ENCODE data around the gene ZNF391.

ZNF391 gene

GRCh38 chr6:27394073-27394472 is 5.5 kb downstream of the ZNF391 start:
- TF ChIP-seq EZH2 (optimal IDR thresholded peaks at IDR 0.05; ENCODE audit: low read depth, low read length) (no peak), EZH2phosphoT487 (IDR thresholded peaks at IDR 0.05; ENCODE audit: low read length) (no peak)
- TF ChIP-seq, protein P1, sequence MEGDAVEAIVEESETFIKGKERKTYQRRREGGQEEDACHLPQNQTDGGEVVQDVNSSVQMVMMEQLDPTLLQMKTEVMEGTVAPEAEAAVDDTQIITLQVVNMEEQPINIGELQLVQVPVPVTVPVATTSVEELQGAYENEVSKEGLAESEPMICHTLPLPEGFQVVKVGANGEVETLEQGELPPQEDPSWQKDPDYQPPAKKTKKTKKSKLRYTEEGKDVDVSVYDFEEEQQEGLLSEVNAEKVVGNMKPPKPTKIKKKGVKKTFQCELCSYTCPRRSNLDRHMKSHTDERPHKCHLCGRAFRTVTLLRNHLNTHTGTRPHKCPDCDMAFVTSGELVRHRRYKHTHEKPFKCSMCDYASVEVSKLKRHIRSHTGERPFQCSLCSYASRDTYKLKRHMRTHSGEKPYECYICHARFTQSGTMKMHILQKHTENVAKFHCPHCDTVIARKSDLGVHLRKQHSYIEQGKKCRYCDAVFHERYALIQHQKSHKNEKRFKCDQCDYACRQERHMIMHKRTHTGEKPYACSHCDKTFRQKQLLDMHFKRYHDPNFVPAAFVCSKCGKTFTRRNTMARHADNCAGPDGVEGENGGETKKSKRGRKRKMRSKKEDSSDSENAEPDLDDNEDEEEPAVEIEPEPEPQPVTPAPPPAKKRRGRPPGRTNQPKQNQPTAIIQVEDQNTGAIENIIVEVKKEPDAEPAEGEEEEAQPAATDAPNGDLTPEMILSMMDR (IDR thresholded peaks at IDR 0.05; ENCODE audit: low read length): no peak
- H3K9me2 ChIP-seq (replicated peaks; ENCODE audit: insufficient read depth, low read length): no peaks in the 10 kb centered on the region
- H3K36me3 ChIP-seq (replicated peaks; ENCODE audit: insufficient read depth, low read length): no peaks in the 10 kb centered on the region
- DNase-seq: no peak
- H3K79me2 ChIP-seq (ENCODE audit: low read length): no peaks in the 10 kb centered on the region
- no peak overlapping the region for H3K9ac ChIP-seq (ENCODE audit: low read length)
- no peaks in the 10 kb centered on the region for H3K27me3 ChIP-seq (replicated peaks; ENCODE audit: insufficient read depth, low read length)
- H3K4me1 ChIP-seq (ENCODE audit: low read length): no peaks in the 10 kb centered on the region
- H2AFZ ChIP-seq (ENCODE audit: low read length): no peak overlapping the region
- no peak overlapping the region for H3K4me2 ChIP-seq (ENCODE audit: low read depth, low read length)
- H3K27ac ChIP-seq (ENCODE audit: low read length): no peak overlapping the region
- no peak overlapping the region for H3K4me3 ChIP-seq (ENCODE audit: low read length)
- H4K20me1 ChIP-seq (ENCODE audit: insufficient read depth, low read length): no peaks in the 10 kb centered on the region
- no peaks in the 10 kb centered on the region for H3K9me3 ChIP-seq (replicated peaks; ENCODE audit: insufficient read depth, low read length)
- no peaks in the 10 kb centered on the region for H3F3A ChIP-seq (ENCODE audit: insufficient read depth, low read length)

DNA sequence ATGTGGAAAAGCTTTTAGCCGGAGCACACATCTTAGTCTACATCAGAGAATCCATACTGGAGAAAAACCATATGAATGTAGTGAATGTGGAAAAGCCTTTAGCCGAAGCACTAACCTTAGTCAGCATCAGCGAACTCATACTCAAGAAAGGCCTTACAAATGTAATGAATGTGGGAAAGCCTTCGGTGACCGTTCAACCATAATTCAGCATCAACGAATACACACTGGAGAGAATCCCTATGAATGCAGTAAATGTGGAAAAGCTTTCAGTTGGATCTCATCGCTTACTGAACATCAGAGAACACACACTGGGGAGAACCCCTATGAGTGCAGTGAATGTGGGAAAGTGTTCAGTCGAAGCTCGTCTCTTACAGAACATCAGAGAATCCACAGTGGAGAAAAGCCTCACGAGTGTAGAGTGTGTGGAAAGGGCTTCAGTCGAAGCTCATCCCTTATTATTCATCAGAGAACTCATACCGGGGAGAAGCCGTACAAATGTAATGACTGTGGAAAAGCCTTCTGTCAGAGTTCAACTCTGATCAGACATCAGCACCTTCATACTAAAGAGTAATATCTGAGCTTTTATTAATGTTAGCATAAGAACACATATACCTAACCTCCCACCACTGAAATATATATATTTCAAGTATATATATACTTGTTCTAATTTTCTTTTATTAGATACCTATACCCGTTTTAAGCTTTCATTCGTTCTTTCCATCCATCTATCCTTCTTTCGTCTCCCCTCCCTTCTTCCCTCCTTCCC is 12.5 kb downstream of the ZNF391 start:
- TF ChIP-seq EZH2phosphoT487 (IDR thresholded peaks at IDR 0.05; ENCODE audit: low read length) (no peak), EZH2 (optimal IDR thresholded peaks at IDR 0.05; ENCODE audit: low read depth, low read length) (no peak)
- Histone ChIP-seq H3K27me3 (replicated peaks; ENCODE audit: insufficient read depth, low read length) (no peaks in the 10 kb centered on the region), H3K9me3 (replicated peaks; ENCODE audit: insufficient read depth, low read length) (no peaks in the 10 kb centered on the region), H3K9me2 (replicated peaks; ENCODE audit: insufficient read depth, low read length) (no peaks in the 10 kb centered on the region), H3K4me1 (ENCODE audit: low read length) (no peaks in the 10 kb centered on the region), H3K9ac (ENCODE audit: low read length) (no peak overlapping the region), H3K4me3 (ENCODE audit: low read length) (no peak overlapping the region), H3K4me2 (ENCODE audit: low read depth, low read length) (no peak overlapping the region), H2AFZ (ENCODE audit: low read length) (no peak overlapping the region), H3K27ac (ENCODE audit: low read length) (no peak overlapping the region), H4K20me1 (ENCODE audit: insufficient read depth, low read length) (no peaks in the 10 kb centered on the region), H3K79me2 (ENCODE audit: low read length) (no peaks in the 10 kb centered on the region), H3F3A (ENCODE audit: insufficient read depth, low read length) (no peaks in the 10 kb centered on the region), H3K36me3 (replicated peaks; ENCODE audit: insufficient read depth, low read length) (no peaks in the 10 kb centered on the region)
- DNase-seq: no peak

DNA sequence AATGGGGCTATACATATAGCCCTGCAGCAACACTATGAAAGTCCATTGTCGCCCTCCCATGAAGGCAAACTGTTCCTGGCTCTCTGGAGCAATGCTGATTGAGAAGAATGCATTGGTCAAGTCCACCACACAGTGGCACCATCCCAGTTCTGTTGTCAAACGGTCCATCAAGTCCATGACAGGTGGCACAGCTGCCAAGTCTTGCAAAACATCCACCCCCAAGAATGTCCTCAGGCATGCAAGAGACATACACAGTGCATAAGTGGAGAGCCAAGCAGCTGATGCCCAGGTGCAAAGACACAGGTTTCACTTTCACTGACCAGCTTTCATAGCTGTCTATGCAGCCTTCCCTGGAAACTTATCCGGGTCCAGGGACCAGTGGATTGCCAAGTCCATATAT is 17.5 kb downstream of the ZNF391 start:
- no peak overlapping the region for H2AFZ ChIP-seq (ENCODE audit: low read length)
- no peaks in the 10 kb centered on the region for H3K36me3 ChIP-seq (replicated peaks; ENCODE audit: insufficient read depth, low read length)
- no peak overlapping the region for H3K4me2 ChIP-seq (ENCODE audit: low read depth, low read length)
- H3K9me2 ChIP-seq (replicated peaks; ENCODE audit: insufficient read depth, low read length): no peaks in the 10 kb centered on the region
- H3F3A ChIP-seq (ENCODE audit: insufficient read depth, low read length): no peaks in the 10 kb centered on the region
- no peaks in the 10 kb centered on the region for H3K79me2 ChIP-seq (ENCODE audit: low read length)
- no peaks in the 10 kb centered on the region for H3K27me3 ChIP-seq (replicated peaks; ENCODE audit: insufficient read depth, low read length)
- no peaks in the 10 kb centered on the region for H3K9me3 ChIP-seq (replicated peaks; ENCODE audit: insufficient read depth, low read length)
- H3K9ac ChIP-seq (ENCODE audit: low read length): no peak overlapping the region
- no peak for TF ChIP-seq EZH2 (optimal IDR thresholded peaks at IDR 0.05; ENCODE audit: low read depth, low read length)
- TF ChIP-seq EZH2phosphoT487 (IDR thresholded peaks at IDR 0.05; ENCODE audit: low read length): no peak
- TF ChIP-seq, protein P1 (IDR thresholded peaks at IDR 0.05; ENCODE audit: low read length): no peak
- H3K4me3 ChIP-seq (ENCODE audit: low read length): no peak overlapping the region
- DNase-seq: no peak
- no peaks in the 10 kb centered on the region for H4K20me1 ChIP-seq (ENCODE audit: insufficient read depth, low read length)
- no peak overlapping the region for H3K27ac ChIP-seq (ENCODE audit: low read length)
- H3K4me1 ChIP-seq (ENCODE audit: low read length): no peaks in the 10 kb centered on the region

DNA sequence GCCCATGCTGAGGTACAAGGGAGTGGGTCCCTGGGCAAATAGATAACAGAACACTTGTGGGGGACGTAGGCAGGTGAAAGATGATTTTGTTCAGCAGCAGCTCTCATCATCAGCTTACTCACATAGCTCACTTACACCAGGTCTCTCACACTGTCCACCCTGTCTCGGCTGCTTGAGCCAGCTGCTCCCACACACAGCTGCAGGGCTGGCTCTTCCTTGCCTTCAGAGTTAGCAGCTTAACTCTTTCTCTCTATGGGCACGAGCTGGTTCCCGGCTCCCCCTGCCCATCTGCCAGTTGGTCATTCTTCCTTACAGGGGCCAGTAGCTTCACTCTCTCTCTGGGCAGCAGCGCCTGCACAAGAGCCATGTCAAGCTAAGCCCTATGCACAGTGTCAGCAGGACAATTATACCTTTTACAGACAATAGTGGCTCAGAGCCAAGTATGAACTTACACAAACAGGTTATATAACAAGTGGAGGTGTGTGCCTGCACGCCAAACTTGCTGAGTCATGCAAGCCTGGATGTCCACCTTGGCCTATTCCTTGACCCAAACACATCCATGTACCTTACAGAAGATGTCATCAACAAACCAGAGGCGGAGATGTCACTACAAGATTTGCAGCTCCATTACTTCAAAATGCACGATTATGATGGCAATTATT is 18.7 kb downstream of the ZNF391 start:
- Histone ChIP-seq H3K9ac (ENCODE audit: low read length) (no peak overlapping the region), H3K9me3 (replicated peaks; ENCODE audit: insufficient read depth, low read length) (no peaks in the 10 kb centered on the region), H3K4me3 (ENCODE audit: low read length) (no peak overlapping the region), H3K4me2 (ENCODE audit: low read depth, low read length) (no peak overlapping the region), H3K27ac (ENCODE audit: low read length) (no peak overlapping the region), H3K36me3 (replicated peaks; ENCODE audit: insufficient read depth, low read length) (no peaks in the 10 kb centered on the region), H3K79me2 (ENCODE audit: low read length) (no peaks in the 10 kb centered on the region), H4K20me1 (ENCODE audit: insufficient read depth, low read length) (no peaks in the 10 kb centered on the region), H3K4me1 (ENCODE audit: low read length) (no peaks in the 10 kb centered on the region), H3F3A (ENCODE audit: insufficient read depth, low read length) (no peaks in the 10 kb centered on the region), H3K9me2 (replicated peaks; ENCODE audit: insufficient read depth, low read length) (no peaks in the 10 kb centered on the region), H3K27me3 (replicated peaks; ENCODE audit: insufficient read depth, low read length) (no peaks in the 10 kb centered on the region), H2AFZ (ENCODE audit: low read length) (no peak overlapping the region)
- TF ChIP-seq EZH2phosphoT487 (IDR thresholded peaks at IDR 0.05; ENCODE audit: low read length): no peak
- DNase-seq: no peak

Measured in MM.1S (cell line).